ENCODE data around the gene ATAD1.
"Not testable (repeated sequence)": the region's sequence is repeated elsewhere in the genome, so short reads cannot be mapped to it uniquely, and the experiment has no call there.

ATAD1 gene, protein sequence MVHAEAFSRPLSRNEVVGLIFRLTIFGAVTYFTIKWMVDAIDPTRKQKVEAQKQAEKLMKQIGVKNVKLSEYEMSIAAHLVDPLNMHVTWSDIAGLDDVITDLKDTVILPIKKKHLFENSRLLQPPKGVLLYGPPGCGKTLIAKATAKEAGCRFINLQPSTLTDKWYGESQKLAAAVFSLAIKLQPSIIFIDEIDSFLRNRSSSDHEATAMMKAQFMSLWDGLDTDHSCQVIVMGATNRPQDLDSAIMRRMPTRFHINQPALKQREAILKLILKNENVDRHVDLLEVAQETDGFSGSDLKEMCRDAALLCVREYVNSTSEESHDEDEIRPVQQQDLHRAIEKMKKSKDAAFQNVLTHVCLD

DNA sequence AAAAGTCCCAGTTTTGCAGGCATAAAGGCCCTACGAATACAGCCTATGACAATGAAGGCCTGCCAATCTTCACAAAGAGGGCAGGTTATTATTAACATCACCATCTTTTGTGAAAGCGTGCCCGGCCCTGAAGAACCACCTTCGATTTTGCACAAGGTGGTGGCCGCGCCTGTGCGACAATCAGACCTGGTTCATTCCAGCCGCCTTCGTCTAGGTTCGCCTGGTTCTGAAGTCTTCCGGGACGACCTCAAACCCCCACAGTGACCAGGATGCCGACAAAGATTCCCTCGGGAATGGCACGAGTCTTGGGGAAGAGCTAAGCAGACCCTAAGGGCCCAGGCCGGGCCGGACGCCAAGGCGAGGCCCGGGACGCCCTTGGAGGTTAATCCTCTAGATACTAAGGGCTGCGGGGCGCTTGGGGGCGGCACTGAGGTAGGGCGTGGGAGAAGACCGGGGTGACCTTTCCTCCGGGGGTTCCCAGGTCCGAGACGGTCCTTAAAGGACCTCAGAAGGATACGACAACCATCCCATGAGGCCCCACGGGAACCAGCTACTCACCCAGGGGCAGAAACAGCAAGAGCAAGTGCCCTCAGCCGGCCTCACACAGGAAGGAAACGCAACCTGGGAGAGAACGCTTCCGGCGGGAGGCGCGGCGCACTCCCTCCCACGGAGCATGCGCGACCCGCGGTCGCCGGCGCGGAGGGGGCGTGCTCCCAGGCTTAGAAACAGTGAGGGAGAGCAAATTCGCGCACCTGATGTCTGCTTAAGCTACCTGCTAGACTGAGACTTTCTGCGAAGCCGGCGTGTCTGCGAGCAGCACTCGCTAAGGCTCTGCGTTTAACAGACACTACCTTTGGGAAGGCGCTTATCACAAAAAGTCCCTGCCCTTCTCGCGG lies at the start of gene ATAD1:
Gene ATAD1 (minus strand): TSS at position 618 of the 896 bp plus-strand sequence. CDS start 3,627 bp downstream, outside the sequence.
- peak; percentile 90 for DNase-seq

DNA sequence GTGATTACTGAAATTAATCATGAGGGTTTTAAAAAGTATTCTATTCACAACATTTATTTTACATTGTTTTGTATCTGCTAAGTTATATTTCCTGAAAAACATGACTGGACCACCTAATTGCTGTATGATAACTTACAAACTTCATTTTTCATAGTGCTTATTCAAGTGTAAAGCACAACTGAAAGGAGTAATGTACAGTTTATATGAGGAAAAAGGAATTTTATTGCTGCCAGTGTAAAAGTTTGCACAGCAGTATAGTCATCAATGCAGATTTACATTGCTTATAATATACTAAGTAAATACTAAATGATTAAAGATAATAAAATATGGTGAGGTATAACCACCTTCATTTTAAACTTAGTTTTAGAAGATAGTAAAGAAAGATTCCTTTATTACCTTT lies 49.4 kb upstream of the ATAD1 start:
- DNase-seq, result no peak

DNA sequence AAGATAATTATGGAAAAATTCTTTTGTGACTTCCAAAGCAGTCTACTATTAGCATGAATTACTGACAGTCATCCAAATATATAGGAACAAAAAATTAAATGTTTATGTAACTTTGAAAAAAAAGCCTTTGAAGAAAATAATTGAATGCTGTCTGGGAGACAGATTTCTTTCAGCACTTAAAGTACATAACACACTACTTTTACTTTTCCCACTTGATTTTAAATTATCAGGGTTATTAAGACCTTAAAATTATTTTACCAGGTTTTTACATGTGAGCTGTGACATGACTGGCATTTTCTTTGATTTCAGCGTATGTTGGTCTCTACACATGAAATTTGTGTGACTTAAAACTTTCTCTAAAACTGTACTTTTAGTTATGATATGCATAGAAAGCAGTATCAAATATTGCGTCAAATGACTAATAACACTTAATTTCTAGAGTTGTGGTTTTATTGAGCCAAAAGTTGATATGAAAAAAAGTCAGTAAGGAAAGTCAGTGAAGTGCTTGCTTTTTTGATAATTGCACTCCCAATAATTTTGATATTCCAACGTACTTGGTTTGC lies 48.5 kb upstream of the ATAD1 start:
- no peak for DNase-seq

DNA sequence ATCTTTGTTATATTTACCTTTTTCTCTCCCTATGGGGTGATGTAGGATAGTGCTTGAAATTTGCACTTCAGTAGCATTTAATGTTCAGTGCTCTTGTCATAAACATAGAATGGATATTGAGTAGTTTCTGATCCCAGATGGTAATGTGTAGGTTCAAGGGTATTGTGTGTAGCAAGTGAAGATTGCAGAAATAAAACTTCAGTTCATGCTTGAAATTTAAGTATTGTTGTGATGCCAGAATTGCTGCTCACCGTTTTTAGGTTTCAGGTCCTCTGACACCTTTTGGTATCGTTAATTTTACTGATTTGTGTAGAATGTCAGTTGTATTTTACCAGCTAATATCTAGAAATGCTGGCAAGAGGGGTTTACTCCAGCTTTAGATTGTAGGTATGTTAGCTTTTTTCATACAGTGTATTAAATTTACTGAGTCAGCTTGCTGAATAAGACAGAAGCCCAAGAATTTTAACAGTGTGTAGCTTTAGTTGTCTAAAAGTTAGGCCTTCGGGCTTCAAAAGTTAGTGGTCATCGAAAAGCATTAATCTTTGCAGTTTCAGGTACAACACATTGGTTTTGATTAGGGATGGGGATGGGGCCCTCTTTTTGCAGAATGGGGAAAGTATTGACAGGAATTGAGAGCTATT lies 47.3 kb upstream of the ATAD1 start:
- DNase-seq, result no peak

DNA sequence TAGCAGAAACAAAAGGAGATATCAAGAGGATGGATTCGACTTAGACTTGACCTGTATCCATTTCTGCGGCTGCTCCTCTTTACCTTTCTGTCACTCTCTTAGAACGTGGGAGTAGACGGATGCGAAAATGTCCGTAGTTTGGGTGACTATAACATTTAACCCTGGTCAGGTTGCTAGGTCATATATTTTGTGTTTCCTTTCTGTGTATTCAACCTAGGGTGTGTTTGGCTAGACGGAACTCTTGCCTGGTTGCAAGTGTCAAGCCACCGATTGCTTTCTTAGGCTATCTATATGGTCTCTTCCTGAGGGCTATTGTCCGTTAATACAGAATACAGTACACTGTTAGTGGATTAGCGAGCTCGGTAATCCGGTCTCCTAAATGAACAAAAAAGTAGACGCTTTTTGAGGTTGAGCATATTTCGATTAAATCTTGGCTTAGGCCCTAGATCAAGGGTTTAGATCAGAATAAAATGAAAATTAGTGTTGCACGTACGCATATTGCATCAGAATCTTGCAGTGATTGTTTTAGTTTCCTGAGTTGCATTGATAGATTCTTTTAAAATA lies 46.6 kb upstream of the ATAD1 start:
- DNase-seq, result no peak

DNA sequence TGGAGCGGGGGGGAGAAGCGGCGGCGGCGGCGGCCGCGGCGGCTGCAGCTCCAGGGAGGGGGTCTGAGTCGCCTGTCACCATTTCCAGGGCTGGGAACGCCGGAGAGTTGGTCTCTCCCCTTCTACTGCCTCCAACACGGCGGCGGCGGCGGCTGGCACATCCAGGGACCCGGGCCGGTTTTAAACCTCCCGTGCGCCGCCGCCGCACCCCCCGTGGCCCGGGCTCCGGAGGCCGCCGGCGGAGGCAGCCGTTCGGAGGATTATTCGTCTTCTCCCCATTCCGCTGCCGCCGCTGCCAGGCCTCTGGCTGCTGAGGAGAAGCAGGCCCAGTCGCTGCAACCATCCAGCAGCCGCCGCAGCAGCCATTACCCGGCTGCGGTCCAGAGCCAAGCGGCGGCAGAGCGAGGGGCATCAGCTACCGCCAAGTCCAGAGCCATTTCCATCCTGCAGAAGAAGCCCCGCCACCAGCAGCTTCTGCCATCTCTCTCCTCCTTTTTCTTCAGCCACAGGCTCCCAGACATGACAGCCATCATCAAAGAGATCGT lies 46.0 kb upstream of the ATAD1 start:
- peak; percentile 32 for DNase-seq

DNA sequence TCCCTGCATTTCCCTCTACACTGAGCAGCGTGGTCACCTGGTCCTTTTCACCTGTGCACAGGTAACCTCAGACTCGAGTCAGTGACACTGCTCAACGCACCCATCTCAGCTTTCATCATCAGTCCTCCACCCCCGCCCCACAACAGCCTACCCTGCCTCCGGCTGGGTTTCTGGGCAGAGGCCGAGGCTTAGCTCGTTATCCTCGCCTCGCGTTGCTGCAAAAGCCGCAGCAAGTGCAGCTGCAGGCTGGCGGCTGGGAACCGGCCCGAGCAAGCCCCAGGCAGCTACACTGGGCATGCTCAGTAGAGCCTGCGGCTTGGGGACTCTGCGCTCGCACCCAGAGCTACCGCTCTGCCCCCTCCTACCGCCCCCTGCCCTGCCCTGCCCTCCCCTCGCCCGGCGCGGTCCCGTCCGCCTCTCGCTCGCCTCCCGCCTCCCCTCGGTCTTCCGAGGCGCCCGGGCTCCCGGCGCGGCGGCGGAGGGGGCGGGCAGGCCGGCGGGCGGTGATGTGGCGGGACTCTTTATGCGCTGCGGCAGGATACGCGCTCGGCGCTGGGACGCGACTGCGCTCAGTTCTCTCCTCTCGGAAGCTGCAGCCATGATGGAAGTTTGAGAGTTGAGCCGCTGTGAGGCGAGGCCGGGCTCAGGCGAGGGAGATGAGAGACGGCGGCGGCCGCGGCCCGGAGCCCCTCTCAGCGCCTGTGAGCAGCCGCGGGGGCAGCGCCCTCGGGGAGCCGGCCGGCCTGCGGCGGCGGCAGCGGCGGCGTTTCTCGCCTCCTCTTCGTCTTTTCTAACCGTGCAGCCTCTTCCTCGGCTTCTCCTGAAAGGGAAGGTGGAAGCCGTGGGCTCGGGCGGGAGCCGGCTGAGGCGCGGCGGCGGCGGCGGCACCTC lies 45.3 kb upstream of the ATAD1 start, which contains the start of the genes KLLN and PTEN:
Gene KLLN (minus strand): TSS at position 481 of the 891 bp plus-strand sequence. CDS start 1,046 bp downstream, outside the sequence.
Gene PTEN (plus strand): TSS at position 573 of the 891 bp plus-strand sequence. CDS start 845 bp downstream, outside the sequence.
- DNase-seq, result peak; percentile 85

DNA sequence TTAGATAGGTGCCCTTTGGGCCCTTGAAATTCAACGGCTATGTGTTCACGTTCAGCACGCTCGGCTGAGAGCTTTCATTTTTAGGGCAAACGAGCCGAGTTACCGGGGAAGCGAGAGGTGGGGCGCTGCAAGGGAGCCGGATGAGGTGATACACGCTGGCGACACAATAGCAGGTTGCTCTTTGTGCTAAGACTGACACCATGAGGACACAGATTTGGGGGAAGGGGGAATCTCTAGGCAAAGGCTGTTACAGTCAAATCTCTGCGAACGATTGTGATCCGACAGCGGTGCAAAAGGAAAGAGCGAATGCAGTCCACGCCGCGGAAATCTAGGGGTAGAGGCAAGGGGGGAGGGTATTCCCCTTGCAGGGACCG lies 44.6 kb upstream of the ATAD1 start:
- DNase-seq, result peak; percentile 77

DNA sequence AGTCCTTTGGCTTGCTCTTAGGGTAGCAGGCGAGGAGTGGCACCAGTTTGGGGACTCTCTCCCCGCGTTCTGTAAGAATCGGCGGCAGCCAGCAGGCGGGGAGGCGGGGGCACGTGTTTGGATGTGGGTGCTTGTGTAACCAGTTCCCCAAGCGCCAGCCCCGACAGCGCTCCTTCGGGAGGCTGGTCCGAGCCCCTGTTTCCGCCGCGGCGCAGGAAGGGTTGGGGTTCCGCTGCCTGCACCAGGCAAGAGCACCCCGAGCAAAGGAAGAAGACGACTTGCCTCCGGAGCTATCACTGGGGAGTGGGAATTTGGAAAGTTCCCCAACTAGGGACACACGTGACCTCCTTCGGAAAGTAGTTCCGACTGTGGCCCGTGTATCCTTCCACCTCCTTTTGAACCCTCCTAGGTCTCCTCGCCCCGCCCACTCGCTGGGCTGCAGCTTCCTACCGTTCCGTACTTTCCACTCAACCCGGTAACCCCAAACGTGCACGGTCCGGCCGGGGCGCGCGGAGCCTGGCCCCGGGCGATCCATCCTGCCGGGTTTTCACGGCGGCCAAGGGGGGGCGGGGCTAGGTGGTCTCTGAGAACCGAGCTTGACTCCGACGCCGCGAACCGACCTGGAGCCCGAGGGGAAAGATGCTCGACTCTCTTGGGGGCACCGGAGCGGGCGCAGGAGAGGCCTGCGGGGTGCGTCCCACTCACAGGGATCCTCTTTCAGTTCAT lies 44.1 kb upstream of the ATAD1 start:
- peak; percentile 94 for DNase-seq

DNA sequence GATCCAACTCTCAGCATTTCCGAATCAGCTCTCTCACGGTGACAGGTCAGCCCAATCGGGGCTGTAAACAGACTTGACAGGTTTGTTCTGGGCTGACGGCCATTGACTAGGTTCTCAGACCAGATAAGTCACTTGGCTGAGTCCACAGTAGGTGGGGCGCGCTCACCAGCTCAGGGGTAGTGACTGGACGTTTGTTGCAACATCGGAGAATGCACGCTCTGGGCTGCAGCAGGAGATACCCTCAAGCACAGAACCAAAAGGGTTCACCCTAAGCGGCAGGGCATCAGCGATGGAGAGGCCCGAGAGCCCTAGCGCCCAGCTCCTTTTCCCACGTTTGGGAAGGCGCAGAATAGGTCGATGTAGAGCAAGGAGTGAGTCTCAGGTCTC lies 43.5 kb upstream of the ATAD1 start:
- no peak for DNase-seq

DNA sequence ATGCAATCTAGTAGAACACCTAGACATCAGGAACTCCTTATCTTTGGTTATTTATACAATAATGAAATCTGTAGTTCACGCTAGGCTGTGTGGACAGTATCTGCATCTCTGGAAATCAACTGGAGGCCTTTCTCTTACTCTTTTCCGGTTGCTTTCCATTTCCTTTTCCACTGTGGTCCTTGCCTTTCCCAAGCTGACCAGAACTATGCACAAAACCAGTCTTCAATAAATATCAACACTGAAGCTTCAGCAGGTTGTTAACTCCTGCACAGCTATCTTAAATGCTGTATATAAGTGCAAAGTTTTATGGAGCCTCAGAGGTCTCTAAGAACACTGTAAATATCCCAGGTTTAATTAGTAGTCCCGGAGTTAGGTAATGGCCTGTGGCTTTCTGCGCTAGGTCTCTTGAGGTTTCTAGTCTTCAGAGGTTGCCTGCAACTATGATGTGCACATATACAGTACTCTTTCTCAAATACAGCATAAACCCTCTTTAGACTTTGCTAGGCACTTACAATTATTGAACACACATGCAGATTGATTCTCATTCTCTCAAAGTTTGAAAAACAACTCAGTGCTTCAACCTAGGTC lies 42.9 kb upstream of the ATAD1 start:
- no peak for DNase-seq

DNA sequence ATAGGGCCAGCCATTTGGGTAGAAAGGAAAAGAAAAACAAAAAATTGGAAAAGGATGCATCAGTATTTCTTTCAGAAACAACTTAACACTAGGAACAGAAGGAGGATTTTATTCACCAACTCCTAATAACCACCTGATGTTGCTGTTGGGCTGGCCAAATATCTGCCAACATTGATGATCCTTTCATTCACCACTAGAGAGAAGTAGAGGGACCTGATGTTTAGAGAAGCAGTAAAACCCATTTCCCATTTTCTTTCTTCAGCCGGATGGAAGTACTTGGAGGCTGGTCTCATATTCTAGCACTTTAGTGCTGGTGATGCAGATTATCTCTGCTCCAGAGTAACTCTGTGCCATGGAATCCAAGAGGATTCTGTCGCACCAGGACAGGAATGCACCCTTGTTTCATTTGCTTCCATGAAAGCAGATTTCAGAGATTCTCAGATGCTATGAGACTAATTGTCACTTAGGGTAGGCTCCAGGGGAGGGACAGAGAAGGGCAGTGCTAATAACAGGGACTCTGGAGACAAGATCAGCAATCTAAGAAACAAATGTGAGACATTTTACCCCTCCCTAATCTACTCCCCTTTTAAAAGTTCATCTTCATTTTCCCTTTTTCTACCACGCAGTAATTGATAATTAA lies 42.2 kb upstream of the ATAD1 start:
- DNase-seq, result no peak

DNA sequence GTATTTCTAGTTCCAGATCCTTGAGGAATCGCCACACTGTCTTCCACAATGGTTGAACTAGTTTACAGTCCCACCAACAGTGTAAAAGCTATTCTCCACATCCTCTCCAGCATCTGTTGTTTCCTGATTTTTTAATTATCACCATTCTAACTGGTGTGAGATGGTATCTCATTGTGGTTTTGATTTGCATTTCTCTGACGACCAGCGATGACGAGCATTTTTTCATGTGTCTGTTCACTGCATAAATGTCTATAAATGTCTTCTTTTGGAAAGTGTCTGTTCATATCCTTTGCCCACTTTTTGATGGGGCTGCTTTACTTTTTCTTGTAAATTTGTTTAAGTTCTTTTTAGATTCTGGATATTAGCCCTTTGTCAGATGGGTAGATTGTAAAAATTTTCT lies 37.6 kb upstream of the ATAD1 start:
- not testable (repeated sequence) for DNase-seq

DNA sequence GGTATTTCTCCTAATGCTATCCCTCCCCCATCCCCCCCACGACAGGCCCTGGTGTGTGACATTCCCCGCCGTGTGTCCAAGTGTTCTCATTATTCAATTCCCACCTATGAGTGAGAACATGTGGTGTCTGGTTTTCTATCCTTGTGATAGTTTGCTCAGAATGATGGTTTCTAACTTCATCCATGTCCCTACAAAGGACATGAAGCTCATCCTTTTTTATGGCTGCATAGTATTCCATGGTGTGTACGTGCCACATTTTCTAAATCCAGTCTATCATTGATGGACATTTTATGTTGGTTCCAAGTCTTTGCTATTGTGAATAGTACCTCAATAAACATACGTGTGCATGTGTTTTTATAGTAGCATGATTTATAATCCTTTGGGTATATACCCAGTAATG lies 37.2 kb upstream of the ATAD1 start:
- not testable (repeated sequence) for DNase-seq

DNA sequence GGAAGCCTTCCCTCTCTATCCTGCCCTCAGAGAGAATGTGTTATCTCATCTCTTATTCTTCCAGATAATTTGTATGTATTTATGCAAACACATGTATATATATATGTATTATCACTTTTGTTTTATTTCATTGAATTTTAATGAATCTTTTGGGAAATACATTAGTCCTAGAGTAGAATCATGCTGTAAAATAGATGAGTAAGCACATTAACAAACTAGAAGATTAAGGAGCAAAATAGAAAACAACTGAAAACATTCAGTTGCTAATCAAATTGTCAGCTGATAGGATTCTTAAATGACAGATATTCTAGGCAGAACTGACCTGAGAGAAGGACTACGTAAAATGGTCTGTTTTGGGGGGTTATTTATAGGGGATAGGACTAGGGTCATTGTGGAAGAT lies 34.1 kb upstream of the ATAD1 start:
- no peak for DNase-seq

DNA sequence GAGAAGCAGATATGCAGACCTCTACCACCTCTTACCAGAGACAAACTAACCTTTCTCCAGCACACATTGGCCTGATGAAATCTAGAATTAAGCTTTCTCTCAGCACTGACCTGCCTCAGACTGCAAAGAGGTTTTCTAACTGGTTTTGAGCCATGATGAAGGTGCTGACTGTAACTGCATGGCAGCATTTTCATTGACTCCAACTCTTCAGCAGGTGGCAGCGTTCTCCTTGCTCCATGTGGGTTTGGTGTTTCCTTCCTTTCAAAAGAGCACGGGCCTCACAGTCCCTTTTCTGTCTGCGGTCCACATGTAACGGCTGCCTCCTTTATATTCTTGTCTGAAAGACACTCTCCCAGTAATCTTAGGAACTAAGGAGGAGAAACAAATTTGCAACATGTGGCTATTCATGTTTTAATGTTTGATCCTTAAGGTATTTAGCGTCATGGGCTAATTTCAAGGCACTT lies 32.7 kb upstream of the ATAD1 start:
- DNase-seq, result peak; percentile 45

DNA sequence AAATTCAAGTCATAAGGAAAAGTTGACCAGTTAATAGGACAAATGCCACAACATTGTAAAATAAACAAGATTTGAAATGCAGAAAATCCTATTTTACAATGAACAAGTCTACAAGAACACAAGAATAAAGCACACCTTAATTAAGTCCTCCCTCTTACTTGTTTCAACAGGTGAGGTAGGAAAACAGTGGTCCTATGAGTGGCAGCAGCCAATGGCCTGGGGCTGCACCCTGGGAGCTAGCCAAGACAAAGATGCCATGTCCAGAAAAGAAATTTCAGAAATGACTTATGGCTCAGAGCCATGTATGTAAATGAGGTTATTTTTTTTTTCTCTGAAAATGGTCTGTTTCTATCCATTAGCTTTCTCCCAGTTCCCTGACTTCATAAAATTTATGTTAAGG lies 31.0 kb upstream of the ATAD1 start:
- no peak for DNase-seq

DNA sequence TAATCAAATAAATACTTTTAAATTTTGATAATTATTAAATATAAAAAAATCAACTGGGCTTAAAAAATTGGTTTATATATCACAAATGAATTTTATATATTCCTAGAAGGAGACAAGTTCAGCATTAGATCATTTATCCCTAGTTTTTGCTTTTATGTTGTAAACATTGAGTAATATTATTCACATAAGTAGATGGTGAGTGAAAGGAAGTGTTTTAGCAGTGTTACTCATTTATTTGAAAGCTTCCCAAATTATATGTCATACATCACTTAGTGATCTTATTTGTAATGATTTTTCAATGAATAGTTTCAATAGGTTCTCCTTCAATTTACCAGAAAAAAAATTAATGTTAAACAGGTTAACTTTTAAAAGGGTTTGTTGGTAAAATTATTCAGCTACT lies 29.5 kb upstream of the ATAD1 start:
- no peak for DNase-seq

DNA sequence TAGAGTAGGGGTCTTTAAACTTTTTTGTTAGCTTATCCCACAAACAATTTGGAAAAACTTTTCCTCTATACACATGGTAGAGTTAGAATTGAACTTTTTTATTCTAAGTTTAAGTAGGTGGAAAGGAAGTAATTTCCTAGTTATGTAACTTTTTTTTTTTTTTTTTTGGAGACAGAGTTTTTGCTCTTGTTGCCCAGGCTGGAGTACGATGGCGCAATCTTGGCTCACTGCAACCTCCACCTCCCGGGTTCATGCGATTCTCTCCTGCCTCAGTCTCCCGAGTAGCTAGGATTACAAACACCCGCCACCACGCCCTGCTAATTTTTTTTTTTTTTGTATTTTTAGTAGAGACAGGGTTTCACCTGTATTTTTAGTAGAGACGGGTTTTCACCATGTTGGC lies 28.7 kb upstream of the ATAD1 start:
- not testable (repeated sequence) for DNase-seq

All from activated naive CD4-positive, alpha-beta T cell treated with Interleukin-2 at 50 U/mL for 16 hours (primary cell).